ENCODE measurements around the gene CCDC158.
A peak's percentile ranks its signal among the peaks of the same experiment; 100 is the strongest.
"Not testable (repeated sequence)": the region's sequence is repeated elsewhere in the genome, so short reads cannot be mapped to it uniquely, and the experiment has no call there.

Gene CCDC158

GRCh38 chr4:76311896-76312331, 109.0 kb downstream of the CCDC158 start:
- peak; percentile 30 for DNase-seq (ENCODE audit: low spot score)

DNA sequence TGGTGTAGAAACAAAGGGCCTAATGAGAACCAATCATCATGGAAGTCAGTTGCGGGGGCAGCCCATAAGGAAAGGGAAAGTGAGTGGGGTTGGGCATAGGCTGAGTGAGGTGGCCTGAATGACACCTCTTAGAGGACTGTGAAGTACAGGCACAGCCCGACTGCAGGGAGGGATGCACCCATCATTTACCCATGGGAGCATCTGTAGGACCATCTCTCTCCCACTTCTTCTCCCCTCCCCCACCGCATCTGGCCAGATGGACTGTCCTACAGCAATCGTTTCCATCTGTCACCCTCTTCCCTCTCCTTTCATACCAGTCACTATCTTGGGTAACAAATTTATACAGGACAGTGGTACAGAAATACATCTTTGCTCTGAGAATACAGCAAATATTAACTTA, 110.3 kb downstream of the CCDC158 start:
- DNase-seq (ENCODE audit: low spot score) = no peak

GRCh38 chr4:76309939-76310550, 110.9 kb downstream of the CCDC158 start:
- DNase-seq (ENCODE audit: low spot score) = no peak

DNA sequence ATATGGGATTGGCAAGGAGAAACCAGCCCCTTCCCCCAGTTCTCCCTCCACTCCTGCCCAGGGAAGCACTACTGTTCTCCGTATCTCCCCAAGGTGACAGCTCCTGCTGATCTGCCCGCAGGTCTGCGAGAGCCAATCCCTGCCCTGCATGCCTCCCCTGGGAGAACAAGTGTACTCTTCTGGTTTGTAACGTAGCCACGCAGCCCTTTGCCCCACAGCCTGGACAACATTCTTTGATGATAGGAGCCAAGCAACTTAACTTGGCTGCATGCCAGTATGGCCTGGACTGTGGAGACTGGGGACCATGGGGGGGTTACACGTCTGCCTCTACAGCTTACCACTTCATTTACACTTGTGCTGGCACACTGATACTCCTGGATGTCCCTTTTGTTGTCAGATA, 112.4 kb downstream of the CCDC158 start:
- DNase-seq (ENCODE audit: low spot score) = no peak

GRCh38 chr4:76307660-76308014, 113.3 kb downstream of the CCDC158 start:
- no peak for DNase-seq (ENCODE audit: low spot score)

- peak; percentile 63 for DNase-seq (ENCODE audit: low spot score)
Observed at GRCh38 chr4:76306882-76307659, 113.9 kb downstream of the CCDC158 start.

DNA sequence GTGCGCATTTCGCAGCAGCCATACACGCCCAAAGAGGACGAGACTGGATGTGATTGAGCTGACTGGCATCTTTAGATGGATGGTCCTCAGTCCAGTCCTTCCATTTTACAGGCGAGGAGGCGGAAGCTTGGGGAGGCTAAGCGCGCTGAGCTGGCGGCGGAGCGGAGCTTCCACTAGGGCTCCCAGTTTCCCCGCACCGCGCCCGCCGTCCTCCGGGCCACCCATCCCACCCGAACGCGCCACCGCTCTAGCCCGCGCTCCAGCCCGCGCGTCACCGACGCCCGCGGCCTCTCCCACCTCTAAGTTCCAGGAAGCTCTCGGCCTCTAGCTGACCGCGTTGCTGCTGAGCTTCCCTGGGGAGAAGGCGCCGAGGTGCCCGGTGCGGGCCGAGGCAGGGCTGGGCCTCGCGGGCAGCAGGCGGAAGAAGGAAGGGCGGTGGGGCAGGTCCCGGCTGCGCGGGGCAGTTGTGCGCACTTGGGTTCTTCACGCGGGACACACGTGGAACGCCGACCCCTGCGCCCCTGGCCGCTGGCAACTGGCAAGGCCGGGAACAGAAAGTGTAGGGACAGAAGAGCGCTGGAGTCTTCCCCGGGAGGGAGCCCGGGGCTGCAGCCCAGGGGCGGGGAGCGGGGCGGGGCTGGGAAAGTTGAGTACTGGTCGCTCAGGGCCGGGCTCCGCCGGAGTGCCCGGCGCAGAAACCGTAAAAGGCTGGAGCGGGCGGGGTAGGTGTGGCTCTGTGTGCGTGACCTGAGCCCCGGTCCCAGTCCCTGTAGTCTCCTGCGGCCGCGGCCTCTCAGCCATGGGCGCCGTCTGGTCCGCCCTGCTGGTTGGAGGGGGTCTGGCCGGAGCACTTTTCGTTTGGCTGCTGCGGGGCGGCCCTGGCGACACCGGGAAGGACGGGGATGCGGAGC, 114.7 kb downstream of the CCDC158 start, which contains the start of gene STBD1:
Gene STBD1 (plus strand): TSS at position 763 of the 911 bp plus-strand sequence. CDS start 37 bp downstream, at position 800.
- DNase-seq (ENCODE audit: low spot score) = peak; percentile 74

DNA sequence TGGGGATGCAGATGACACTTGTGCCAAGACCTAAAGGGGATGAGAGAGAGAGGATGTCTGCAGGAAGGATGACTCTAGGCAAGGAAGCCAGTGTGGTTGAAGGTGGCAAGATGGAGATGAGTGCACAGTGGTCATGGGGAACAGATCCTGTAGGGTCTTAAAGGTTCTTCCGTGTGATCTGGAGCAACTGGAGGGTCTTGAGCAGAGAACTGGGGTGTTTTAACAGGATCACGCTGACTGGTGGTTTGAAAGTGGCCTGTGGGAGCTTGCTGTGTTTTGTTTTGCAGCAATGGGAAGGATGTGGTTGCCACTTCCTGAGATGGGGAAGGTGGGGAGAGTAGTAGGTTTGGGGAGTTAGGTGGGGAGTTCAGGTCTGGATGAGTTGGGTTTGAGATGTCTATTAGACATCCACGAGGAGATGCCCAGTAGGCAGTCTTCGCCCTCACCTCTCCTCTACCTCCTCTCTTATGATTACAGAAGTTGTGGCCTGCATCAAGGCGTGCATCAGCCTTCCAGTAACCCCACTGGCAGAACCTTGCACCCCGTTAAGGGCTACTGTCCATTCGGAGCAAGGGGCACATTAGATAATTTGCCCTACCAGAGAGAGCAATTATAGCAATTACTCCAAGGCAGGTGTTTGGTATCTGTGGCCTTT, 115.8 kb downstream of the CCDC158 start:
- no peak for DNase-seq (ENCODE audit: low spot score)

DNA sequence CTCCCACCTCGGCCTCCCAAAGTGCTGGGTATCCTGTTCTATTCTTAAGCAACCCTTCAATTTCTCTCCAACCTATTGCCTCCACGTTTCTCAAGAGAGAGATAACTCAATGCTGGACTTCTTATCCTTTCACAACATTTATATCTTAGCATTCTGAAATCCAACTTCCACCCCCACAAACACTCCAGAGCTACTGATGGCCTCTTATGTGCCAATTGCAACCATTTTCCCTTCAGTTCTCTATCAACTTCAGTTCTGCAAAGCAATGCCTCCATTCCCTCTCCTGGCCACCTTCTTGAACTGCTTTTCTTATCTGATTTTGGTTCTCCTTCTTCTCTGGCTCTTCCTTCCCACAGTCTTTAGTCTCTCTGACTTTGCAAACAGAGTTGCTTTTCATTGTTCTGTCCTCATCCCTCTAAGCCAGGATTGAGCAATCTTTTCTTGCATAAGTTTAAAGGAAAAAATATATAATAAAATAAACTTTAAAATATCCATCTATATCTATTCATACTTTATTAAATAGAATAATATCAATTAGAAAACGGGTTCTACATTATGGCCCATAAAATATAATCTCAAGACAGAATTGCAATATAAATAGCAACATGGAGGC, 118.0 kb downstream of the CCDC158 start:
- DNase-seq (ENCODE audit: low spot score) = no peak

DNA sequence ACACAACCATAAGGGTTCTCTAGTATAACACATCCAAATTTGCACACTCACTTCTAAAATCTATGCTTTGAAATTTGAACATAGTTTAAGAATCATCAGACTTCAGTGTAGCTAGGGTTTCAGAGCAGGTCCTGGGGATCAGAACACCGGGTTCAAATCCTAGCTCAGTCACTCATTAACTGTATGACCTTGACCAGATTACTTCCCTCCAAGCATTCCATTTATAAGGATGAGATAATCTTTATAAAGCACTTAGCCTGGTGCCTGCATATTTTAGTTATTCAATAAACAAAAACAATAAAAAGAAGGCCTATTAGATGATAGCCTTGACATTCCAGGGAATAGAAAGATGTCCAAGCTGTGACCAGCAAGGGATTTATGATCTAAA, 119.2 kb downstream of the CCDC158 start:
- DNase-seq (ENCODE audit: low spot score) = no peak

- DNase-seq (ENCODE audit: low spot score) = peak; percentile 71
Observed at GRCh38 chr4:76301068-76301774, 119.7 kb downstream of the CCDC158 start.

DNA sequence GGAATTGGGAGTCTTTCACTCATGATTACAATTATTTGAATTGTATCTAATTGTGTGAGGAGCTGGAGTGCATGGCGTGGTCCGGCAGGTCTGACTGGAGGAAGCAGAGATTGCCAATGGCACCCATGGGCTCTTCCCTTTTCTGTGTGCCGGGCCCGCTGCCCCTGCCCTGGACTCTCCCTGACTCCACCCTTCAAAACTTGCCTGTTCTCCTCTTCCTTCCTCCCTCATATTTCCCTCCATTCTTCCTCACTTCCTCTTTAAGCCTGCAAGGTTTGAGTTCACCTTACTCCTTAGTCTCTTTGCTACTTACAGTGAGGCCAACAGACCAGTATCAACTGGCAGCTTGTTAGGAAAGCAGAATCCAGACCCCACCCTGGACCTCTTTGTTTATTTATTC, 120.9 kb downstream of the CCDC158 start:
- no peak for DNase-seq (ENCODE audit: low spot score)

DNA sequence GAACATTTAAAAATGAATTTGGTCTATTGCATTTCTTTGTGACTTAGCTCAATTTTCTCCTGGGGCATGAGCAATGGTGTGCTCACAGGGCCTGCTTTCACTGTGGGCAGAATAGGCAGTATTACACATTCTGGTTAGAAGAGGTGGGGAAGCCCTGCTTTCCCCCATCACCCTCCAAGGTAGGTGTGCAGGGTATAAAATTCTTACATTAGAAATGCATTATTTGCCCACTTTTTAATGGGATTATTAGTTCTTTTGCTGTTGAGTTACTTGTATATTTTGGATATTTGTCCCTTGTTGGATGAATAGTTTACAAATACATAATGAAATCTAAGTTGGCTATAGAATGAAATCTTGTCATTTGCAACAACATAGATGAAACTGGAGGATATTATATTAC, 122.7 kb downstream of the CCDC158 start:
- DNase-seq (ENCODE audit: low spot score) = no peak

DNA sequence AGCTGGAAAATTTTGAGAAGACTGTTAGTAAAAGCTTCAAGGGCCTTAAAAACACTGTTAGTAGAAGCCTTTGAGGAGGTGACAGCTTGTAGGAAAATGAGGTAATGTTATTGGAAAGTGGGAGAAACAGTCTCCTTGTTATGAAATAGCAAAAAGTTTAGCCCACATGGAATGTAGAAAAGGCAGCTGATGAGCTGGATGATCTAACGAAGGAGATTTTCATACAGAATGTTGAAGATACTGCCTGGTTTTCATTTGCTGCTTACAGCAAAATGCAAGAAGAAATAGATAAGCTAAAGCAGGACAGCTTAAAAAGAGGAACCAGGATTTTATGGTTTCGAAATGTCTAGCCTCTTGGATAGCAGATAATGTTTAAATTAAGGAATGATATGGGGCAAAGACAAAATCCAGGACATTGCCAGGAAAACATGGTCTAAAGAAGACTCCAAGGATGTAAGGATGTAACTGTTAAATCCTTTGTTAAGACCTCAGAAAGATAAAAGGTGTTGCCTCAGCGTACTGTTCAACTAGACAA, 124.6 kb downstream of the CCDC158 start:
- no peak for DNase-seq (ENCODE audit: low spot score)

GRCh38 chr4:76293772-76294171, 127.2 kb downstream of the CCDC158 start:
- DNase-seq (ENCODE audit: low spot score) = no peak

- DNase-seq (ENCODE audit: low spot score) = no peak
Observed at GRCh38 chr4:76292730-76293129, 128.2 kb downstream of the CCDC158 start.

GRCh38 chr4:76287811-76288210, 133.1 kb downstream of the CCDC158 start:
- not testable (repeated sequence) for DNase-seq (ENCODE audit: low spot score)

GRCh38 chr4:76283900-76284299, 137.0 kb downstream of the CCDC158 start:
- no peak for DNase-seq (ENCODE audit: low spot score)

- no peak for DNase-seq (ENCODE audit: low spot score)
Observed at GRCh38 chr4:76282941-76283689, 137.8 kb downstream of the CCDC158 start.

- not testable (repeated sequence) for DNase-seq (ENCODE audit: low spot score)
Observed at GRCh38 chr4:76281594-76281993, 139.3 kb downstream of the CCDC158 start.
